GM06990 (cell line): Measurements from ENCODE around the gene NTNG1.

ENCODE experiments used
- DNase-seq: peaks from one replicate; pipeline ENCODE4 v3.0.0-alpha.2; 2011; ENCODE audit not compliant: insufficient read length; ENCODE audit errors: extremely low read depth
- H3K27me3 ChIP-seq: replicated peaks from 2 replicates; pipeline ENCODE4 v1.6.0; 2011; ENCODE audit warnings: low read length; ENCODE audit not compliant: control insufficient read depth, insufficient read depth
- H3K36me3 ChIP-seq: 2 replicates; pipeline ENCODE4 v1.5.1; 2011; ENCODE audit warnings: low read length; ENCODE audit not compliant: control insufficient read depth, insufficient read depth
- H3K4me3 ChIP-seq: replicated peaks from 2 replicates; pipeline ENCODE4 v1.5.1; 2011; ENCODE audit warnings: low read depth, mild to moderate bottlenecking, control low read depth, low read length
- CTCF ChIP-seq: IDR thresholded peaks from 2 replicates; pipeline ENCODE4 v1.5.1; 2011; ENCODE audit warnings: low read length, control low read depth, mild to moderate bottlenecking, inconsistent platforms; ENCODE audit not compliant: insufficient read depth, poor library complexity, severe bottlenecking

Gene NTNG1

GRCh38 chr1:107246775-107247345, 106.0 kb downstream of the NTNG1 start:
- DNase-seq, result peak; percentile 20
- no peak for TF ChIP-seq CTCF
- Histone ChIP-seq H3K27me3 (no peaks in the 10 kb centered on the region), H3K4me3 (no peak overlapping the region), H3K36me3 (no peaks in the 10 kb centered on the region)

GRCh38 chr1:107247679-107248078, 106.8 kb downstream of the NTNG1 start:
- DNase-seq, result no peak

GRCh38 chr1:107250169-107250568, 109.3 kb downstream of the NTNG1 start:
- peak; percentile 10 for DNase-seq
- no peaks in the 10 kb centered on the region for H3K27me3 ChIP-seq
- H3K4me3 ChIP-seq, result no peak overlapping the region
- TF ChIP-seq CTCF, result no peak
- no peaks in the 10 kb centered on the region for H3K36me3 ChIP-seq

More at GRCh38 chr1:107247679-107248078, 106.8 kb downstream of the NTNG1 start:
- Histone ChIP-seq H3K4me3 (no peak overlapping the region), H3K36me3 (no peaks in the 10 kb centered on the region), H3K27me3 (no peaks in the 10 kb centered on the region)
- TF ChIP-seq CTCF, result no peak

- TF ChIP-seq CTCF, result no peak
- Histone ChIP-seq H3K27me3 (no peaks in the 10 kb centered on the region), H3K4me3 (no peak overlapping the region), H3K36me3 (no peaks in the 10 kb centered on the region)
- no peak for DNase-seq
Observed at GRCh38 chr1:107251083-107251482, 110.2 kb downstream of the NTNG1 start.

- Histone ChIP-seq H3K36me3 (no peaks in the 10 kb centered on the region), H3K4me3 (no peak overlapping the region), H3K27me3 (no peaks in the 10 kb centered on the region)
- no peak for TF ChIP-seq CTCF
- no peak for DNase-seq
Observed at GRCh38 chr1:107251839-107252238, 111.0 kb downstream of the NTNG1 start.

- Histone ChIP-seq H3K4me3 (no peak overlapping the region), H3K36me3 (no peaks in the 10 kb centered on the region), H3K27me3 (no peaks in the 10 kb centered on the region)
- TF ChIP-seq CTCF, result no peak
- no peak for DNase-seq
Observed at GRCh38 chr1:107252271-107252670, 111.4 kb downstream of the NTNG1 start.
